ENCODE data around the gene UPP2. TPM values are rescaled to one million over a fixed set of nuclear protein-coding genes. Genes with fewer than 3 reads are reported as not detected.

Gene UPP2
- total RNA-seq, 1 experiment from 2014 or later: not detected

GRCh38 chr2:158172719-158173118 lies 71.0 kb downstream of the UPP2 start:
- TF ChIP-seq ZSCAN18 (CRISPR knock-in tag; IDR thresholded peaks at IDR 0.05) (no peak), USF2 (CRISPR knock-in tag; IDR thresholded peaks at IDR 0.05) (no peak), NFATC4 (CRISPR knock-in tag; IDR thresholded peaks at IDR 0.05) (no peak), RORB (CRISPR knock-in tag; IDR thresholded peaks at IDR 0.05) (no peak), E2F1 (CRISPR knock-in tag; IDR thresholded peaks at IDR 0.05) (no peak), ERG (CRISPR knock-in tag; IDR thresholded peaks at IDR 0.05) (no peak), ATF2 (CRISPR knock-in tag; IDR thresholded peaks at IDR 0.05; ENCODE audit: borderline replicate concordance, low read depth) (no peak), AR (CRISPR knock-in tag; IDR thresholded peaks at IDR 0.05) (no peak), ELF4 (CRISPR knock-in tag; IDR thresholded peaks at IDR 0.05; ENCODE audit: low read depth) (no peak), MAX (CRISPR knock-in tag; IDR thresholded peaks at IDR 0.05) (no peak), MYBL2 (CRISPR knock-in tag; IDR thresholded peaks at IDR 0.05) (no peak), PRDM15 (CRISPR knock-in tag; IDR thresholded peaks at IDR 0.05) (no peak), GTF2I (CRISPR knock-in tag; conservative IDR thresholded peaks at IDR 0.05) (no peak), ZNF232 (CRISPR knock-in tag; IDR thresholded peaks at IDR 0.05) (no peak), FOXJ3 (CRISPR knock-in tag; IDR thresholded peaks at IDR 0.05; ENCODE audit: borderline replicate concordance) (no peak), HMGXB4 (CRISPR knock-in tag; IDR thresholded peaks at IDR 0.05) (no peak), MXD4 (CRISPR knock-in tag; IDR thresholded peaks at IDR 0.05; ENCODE audit: borderline replicate concordance) (no peak), OVOL2 (CRISPR knock-in tag; IDR thresholded peaks at IDR 0.05; ENCODE audit: borderline replicate concordance) (no peak)
- ChIA-PET CTCF (interaction anchor here (1.4 to 3.5 kb wide), 3 partner anchors 138 to 551 kb away, joined by 6 to 15 read pairs (median 7); no protein-coding TSS in a partner anchor), POLR2A (interaction anchor here (0.5 kb wide), 1 partner anchor 577 kb away, joined by 3 read pairs; no protein-coding TSS in a partner anchor)
- ATAC-seq (no peak), DNase-seq (ENCODE audit: low spot score) (no peak)
- no peaks in the 10 kb centered on the region; the same call in 1 of the 2 replicates for H3K4me1 Mint-ChIP-seq
- no peaks in the 10 kb centered on the region for H3K36me3 Mint-ChIP-seq
- no peaks in the 10 kb centered on the region for H3K9me3 Mint-ChIP-seq
- no peak overlapping the region for H3K27ac Mint-ChIP-seq
- no peaks in the 10 kb centered on the region for H3K27me3 Mint-ChIP-seq (ENCODE audit: low read depth)
- no peak overlapping the region for H3K4me3 Mint-ChIP-seq

All from WTC11 (cell line).